ENCODE measurements around the gene LRRC8B.
"Not testable (repeated sequence)": the region's sequence is repeated elsewhere in the genome, so short reads cannot be mapped to it uniquely, and the experiment has no call there.

The LRRC8B gene

DNA sequence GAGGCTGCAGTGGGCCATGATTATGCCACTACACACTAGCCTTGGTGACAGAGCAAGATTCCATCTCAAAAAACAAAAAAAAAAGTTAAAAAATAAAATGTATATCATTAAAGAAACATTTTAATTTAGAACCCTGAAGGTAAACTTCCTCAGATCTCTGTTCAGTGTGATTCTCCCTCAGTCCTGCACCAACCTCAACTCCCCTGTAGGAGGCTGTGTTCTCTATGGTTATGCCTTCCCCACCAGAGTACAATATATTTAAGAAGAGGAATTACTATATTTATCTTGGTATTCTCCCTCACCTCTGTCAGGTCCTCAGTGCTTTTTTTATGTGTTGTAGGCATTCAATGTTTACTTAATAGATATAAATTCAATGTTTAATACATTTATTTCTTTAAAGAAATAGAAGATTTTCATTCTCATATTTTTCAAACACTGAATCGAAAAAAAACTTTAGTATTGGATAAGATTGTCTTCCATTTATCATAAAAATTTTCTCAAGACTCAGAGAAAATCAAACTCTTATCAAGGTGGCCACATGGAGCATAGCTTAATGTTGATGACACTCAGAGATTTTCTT lies 4.8 kb upstream of the LRRC8B start:
- TF ChIP-seq EZH2 (IDR thresholded peaks at IDR 0.05; ENCODE audit: borderline replicate concordance, low read depth, low read length, severe bottlenecking): no peak
- TF ChIP-seq, protein P1, sequence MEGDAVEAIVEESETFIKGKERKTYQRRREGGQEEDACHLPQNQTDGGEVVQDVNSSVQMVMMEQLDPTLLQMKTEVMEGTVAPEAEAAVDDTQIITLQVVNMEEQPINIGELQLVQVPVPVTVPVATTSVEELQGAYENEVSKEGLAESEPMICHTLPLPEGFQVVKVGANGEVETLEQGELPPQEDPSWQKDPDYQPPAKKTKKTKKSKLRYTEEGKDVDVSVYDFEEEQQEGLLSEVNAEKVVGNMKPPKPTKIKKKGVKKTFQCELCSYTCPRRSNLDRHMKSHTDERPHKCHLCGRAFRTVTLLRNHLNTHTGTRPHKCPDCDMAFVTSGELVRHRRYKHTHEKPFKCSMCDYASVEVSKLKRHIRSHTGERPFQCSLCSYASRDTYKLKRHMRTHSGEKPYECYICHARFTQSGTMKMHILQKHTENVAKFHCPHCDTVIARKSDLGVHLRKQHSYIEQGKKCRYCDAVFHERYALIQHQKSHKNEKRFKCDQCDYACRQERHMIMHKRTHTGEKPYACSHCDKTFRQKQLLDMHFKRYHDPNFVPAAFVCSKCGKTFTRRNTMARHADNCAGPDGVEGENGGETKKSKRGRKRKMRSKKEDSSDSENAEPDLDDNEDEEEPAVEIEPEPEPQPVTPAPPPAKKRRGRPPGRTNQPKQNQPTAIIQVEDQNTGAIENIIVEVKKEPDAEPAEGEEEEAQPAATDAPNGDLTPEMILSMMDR (IDR thresholded peaks at IDR 0.05; ENCODE audit: borderline replicate concordance, extremely low read depth, low read length, poor library complexity, severe bottlenecking): peak; percentile 66
- H3K9me3 ChIP-seq (ENCODE audit: insufficient read depth, low read length, severe bottlenecking): no peaks in the 10 kb centered on the region
- H3K4me2 ChIP-seq (ENCODE audit: insufficient read depth, low read length): no peak overlapping the region
- H3K79me2 ChIP-seq (ENCODE audit: insufficient read depth, low read length): peaks cover under 1% of the 10 kb centered on the region
- no peaks in the 10 kb centered on the region for H3K36me3 ChIP-seq (ENCODE audit: insufficient read depth, low read length)
- H3K4me3 ChIP-seq (ENCODE audit: low read depth in 1 of 2, low read length in 2 of 2): no peak overlapping the region
- H3K27ac ChIP-seq (ENCODE audit: low read length): no peak overlapping the region
- H3K4me1 ChIP-seq (ENCODE audit: insufficient read depth, low read length): peaks cover 10% of the 10 kb centered on the region
- H2AFZ ChIP-seq (ENCODE audit: low read depth, low read length): no peak overlapping the region
- no peaks in the 10 kb centered on the region for H3K27me3 ChIP-seq (ENCODE audit: insufficient read depth, low read length, poor library complexity)
- DNase-seq: peak; percentile 34
- no peak overlapping the region for H3K9ac ChIP-seq (ENCODE audit: low read depth, low read length)
- peak; percentile 50; the same call in 2 of the 3 replicates for ATAC-seq (ENCODE audit: insufficient read depth, low read depth)
- H4K20me1 ChIP-seq (ENCODE audit: insufficient read depth, low read length): no peaks in the 10 kb centered on the region

DNA sequence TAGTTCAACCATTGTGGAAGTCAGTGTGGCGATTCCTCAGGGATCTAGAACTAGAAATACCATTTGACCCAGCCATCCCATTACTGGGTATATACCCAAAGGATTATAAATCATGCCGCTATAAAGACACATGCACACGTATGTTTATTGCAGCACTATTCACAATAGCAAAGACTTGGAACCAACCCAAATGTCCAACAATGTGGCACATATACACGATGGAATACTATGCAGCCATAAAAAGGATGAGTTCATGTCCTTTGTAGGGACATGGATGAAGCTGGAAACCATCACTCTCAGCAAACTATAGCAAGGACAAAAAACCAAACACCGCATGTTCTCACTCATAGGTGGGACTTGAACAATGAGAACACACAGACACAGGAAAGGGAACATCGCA lies 2.7 kb upstream of the LRRC8B start:
- not testable (repeated sequence) for ATAC-seq (ENCODE audit: insufficient read depth, low read depth); H3K27ac ChIP-seq (ENCODE audit: low read length); H3K9me3 ChIP-seq (ENCODE audit: insufficient read depth, low read length, severe bottlenecking); H3K79me2 ChIP-seq (ENCODE audit: insufficient read depth, low read length); H3K9ac ChIP-seq (ENCODE audit: low read depth, low read length); H3K4me3 ChIP-seq (ENCODE audit: low read depth in 1 of 2, low read length in 2 of 2); H3K36me3 ChIP-seq (ENCODE audit: insufficient read depth, low read length); H4K20me1 ChIP-seq (ENCODE audit: insufficient read depth, low read length); H2AFZ ChIP-seq (ENCODE audit: low read depth, low read length); H3K27me3 ChIP-seq (ENCODE audit: insufficient read depth, low read length, poor library complexity); DNase-seq; H3K4me2 ChIP-seq (ENCODE audit: insufficient read depth, low read length)
- H3K4me1 ChIP-seq (ENCODE audit: insufficient read depth, low read length): peaks cover 30% of the 10 kb centered on the region

DNA sequence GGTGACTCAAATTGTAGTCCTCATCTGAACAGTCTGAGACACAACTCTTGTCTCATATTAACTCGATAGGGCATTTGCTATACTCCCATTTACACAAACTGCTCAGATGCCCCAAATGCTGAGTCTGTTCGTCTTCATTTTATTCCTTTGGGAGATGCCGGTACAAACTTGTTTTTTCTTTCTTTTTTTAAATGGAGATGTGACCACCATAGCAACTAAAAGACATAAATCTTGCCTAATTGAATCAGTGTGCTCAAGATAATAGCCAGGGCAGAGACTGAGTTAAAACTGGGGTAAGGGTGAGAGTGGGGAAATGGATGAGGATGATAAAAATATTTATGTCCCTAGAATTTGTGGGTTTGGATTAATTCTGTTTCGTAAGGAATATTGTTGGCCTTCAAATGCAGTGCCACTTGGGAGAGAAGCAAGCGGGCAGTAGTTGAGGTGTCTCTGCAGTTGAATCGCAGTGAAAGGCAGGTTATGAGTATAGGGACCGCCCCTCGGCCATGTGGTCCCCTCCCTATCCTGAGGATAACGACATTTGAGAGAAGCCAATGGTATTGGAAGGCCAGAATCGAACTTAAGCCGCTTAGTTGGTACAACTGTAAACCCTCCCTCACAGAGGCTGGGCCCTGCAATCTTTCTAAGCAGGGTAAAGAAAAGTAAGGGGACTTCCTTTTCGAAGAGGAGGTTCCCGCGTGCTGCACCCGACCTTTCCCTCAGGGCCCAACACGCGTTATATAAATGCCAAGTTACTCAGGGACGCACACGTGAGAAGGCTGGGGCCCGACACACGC lies 859 bp upstream of the LRRC8B start:
- no peaks in the 10 kb centered on the region for H4K20me1 ChIP-seq (ENCODE audit: insufficient read depth, low read length)
- ATAC-seq (ENCODE audit: insufficient read depth, low read depth): no peak; the same call in 2 of the 3 replicates
- peak; percentile 40 for DNase-seq
- no peaks in the 10 kb centered on the region for H3K36me3 ChIP-seq (ENCODE audit: insufficient read depth, low read length)
- H3K27ac ChIP-seq (ENCODE audit: low read length): peak overlapping the region; percentile 71
- H3K4me3 ChIP-seq (ENCODE audit: low read depth in 1 of 2, low read length in 2 of 2): peak overlapping the region; percentile 42 to 97; a peak in 3 of 4 replicates
- H3K27me3 ChIP-seq (ENCODE audit: insufficient read depth, low read length, poor library complexity): no peaks in the 10 kb centered on the region
- H3K9me3 ChIP-seq (ENCODE audit: insufficient read depth, low read length, severe bottlenecking): no peaks in the 10 kb centered on the region
- H3K9ac ChIP-seq (ENCODE audit: low read depth, low read length): peak overlapping the region; percentile 76
- H3K4me1 ChIP-seq (ENCODE audit: insufficient read depth, low read length): peaks cover 36% of the 10 kb centered on the region
- peak overlapping the region; percentile 83 for H2AFZ ChIP-seq (ENCODE audit: low read depth, low read length)
- H3K79me2 ChIP-seq (ENCODE audit: insufficient read depth, low read length): peaks cover 4% of the 10 kb centered on the region
- peak overlapping the region; percentile 90 for H3K4me2 ChIP-seq (ENCODE audit: insufficient read depth, low read length)
- TF ChIP-seq, protein P1 (IDR thresholded peaks at IDR 0.05; ENCODE audit: borderline replicate concordance, extremely low read depth, low read length, poor library complexity, severe bottlenecking): no peak
- no peak for TF ChIP-seq EZH2 (IDR thresholded peaks at IDR 0.05; ENCODE audit: borderline replicate concordance, low read depth, low read length, severe bottlenecking)

DNA sequence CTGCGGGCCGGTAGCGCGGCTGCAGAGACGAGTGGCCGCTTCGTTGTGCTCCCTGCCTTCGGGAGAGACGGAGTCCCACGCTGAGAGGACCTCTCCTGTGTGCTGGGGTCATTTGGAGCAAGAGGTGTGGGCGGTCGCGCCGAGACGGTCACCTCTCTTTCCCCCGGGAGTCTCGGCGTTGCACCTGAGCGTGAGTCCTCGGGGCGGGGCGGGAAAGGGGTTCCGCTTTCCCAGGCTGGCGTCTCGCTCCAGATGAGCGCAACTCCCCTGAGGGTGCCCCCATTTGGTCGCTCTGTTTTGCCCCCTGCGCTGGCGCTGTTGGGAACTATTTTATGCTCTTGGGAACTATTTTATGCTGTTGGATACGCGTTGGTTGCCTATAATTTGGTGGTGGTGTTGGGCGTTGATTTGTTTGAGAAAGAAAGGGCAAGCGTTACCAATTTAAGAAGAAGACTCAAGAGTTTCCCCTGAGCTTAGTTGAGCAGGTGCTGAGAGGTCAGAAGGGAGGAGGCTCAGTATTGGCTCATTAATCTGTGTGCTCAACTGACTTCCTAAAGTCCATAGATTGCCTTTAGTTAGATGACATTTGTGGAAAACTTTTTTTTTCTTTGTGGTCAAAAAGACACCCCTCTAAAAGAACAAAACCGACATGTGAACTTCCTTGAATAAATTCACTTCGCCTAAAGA lies 683 bp downstream of the LRRC8B start:
- peaks cover 36% of the 10 kb centered on the region for H3K4me1 ChIP-seq (ENCODE audit: insufficient read depth, low read length)
- H3K36me3 ChIP-seq (ENCODE audit: insufficient read depth, low read length): no peaks in the 10 kb centered on the region
- H3K4me3 ChIP-seq (ENCODE audit: low read depth in 1 of 2, low read length in 2 of 2): peak overlapping the region; percentile 42 to 97; a peak in 3 of 4 replicates
- peak overlapping the region; percentile 90 for H3K4me2 ChIP-seq (ENCODE audit: insufficient read depth, low read length)
- no peaks in the 10 kb centered on the region for H3K9me3 ChIP-seq (ENCODE audit: insufficient read depth, low read length, severe bottlenecking)
- TF ChIP-seq, protein P1 (IDR thresholded peaks at IDR 0.05; ENCODE audit: borderline replicate concordance, extremely low read depth, low read length, poor library complexity, severe bottlenecking): peak; percentile 40
- TF ChIP-seq EZH2 (IDR thresholded peaks at IDR 0.05; ENCODE audit: borderline replicate concordance, low read depth, low read length, severe bottlenecking): no peak
- H3K27ac ChIP-seq (ENCODE audit: low read length): peak overlapping the region; percentile 71
- peak overlapping the region; percentile 76 for H3K9ac ChIP-seq (ENCODE audit: low read depth, low read length)
- ATAC-seq (ENCODE audit: insufficient read depth, low read depth) (peak; percentile 48), DNase-seq (peak; percentile 61)
- no peaks in the 10 kb centered on the region for H3K27me3 ChIP-seq (ENCODE audit: insufficient read depth, low read length, poor library complexity)
- peak overlapping the region; percentile 83 for H2AFZ ChIP-seq (ENCODE audit: low read depth, low read length)
- H4K20me1 ChIP-seq (ENCODE audit: insufficient read depth, low read length): no peaks in the 10 kb centered on the region
- peaks cover 7% of the 10 kb centered on the region for H3K79me2 ChIP-seq (ENCODE audit: insufficient read depth, low read length)

Data from DND-41 (cell line).